ENCODE results near the gene SUN1.

Gene SUN1

DNA sequence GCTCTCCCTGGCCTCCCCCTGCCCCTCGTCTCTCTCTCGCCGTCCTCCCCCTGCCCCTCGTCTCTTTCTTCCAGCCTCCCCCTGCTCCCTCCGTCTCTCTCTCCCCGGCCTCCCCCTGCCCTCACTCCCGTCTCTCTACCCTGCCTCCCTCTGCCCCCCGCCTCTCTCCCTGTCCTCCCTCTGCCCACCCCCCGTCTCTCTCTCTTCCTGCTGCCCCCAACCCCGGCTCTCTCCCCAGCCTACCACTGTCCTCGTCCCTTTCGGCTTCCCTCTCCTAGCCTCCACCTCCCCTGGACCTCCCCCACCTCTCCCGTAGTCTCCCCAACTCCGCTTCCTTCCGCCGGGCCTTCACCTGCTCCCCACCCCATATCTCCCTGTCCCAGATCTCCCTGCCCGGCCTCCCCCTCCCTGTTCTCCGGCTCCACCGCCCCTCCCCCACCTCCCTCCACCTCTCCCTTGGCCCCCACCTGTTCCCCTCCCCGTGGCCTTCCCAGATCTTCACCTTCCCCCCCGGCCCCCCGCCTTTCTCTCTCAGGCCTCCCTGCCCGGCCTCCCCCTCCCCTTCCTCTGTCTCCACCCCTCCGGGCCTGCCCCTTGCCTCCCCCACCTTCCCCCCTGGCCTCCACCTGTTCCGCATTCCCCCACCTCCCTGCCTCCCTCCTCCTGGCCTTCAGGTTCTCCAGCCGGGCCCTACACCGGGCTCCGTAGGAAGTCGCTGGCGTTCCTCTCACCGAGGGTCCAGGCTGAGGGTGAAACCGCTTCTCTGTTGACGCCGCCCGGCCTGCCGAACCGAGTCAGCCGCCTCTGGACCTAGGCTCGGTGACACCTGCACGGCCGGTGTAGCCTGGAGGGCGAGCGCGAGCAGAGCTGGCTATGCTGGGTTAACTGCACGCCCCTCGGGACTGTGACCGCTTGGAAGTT is 45.3 kb downstream of the SUN1 start:
- no peak for DNase-seq (ENCODE audit: low read depth)

DNA sequence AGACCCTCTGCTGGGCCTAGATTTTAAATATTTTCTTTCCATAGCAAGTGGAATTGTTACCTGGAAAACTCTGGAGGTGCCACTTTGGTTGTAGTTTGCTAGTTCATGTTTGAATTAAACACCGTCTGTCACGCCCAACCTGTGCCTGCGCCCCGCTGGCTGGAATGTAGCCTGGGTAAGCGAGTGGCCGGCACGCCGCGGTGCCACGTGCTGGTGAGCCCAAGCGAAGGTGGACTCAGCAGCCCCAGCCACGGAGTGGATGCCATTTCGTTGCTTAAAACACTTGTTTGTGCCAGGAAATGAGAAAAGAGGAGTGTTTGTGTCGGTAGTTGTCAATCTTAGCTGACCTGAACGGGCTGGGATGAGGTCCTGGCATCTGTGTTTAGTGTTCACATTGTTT is 46.8 kb downstream of the SUN1 start:
- DNase-seq (ENCODE audit: low read depth) = no peak

DNA sequence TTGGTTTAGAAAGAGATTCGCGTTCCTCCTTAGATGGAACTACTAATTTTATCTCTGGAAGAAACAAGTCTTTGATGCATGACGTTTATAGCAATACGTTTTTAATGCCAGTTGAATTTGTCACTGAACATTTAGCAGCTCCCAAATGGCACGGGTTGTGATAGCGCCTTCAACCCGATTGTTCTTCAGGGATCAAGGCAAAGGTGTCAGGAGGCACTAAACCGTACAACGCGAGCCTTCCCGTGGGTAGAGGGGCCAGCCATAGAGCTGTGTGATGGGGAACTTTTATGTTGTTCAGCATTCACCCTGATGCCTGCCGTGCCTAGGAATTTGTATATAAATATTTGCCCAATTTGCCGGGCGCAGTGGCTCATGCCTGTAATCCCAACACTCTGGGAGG is 47.4 kb downstream of the SUN1 start:
- DNase-seq (ENCODE audit: low read depth) = no peak

DNA sequence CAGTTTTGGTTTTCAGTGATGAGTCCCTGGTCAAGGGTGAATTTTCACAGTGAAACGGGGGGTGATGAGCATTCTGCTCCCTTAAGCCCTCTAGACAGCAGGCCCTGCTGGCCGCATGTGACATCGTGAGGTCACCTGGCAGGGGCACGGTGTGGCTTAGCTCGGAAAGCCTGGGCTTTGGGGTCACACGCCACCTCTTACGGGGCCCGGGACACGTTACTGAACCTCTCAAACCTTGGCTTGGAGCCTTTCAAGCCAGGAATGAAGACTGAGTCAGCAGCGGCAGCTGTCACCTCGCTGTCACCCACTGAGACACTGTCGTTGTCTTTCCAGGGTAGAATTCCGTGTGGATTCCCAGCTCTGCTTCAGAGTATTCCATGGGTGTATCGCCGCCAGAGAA is 48.2 kb downstream of the SUN1 start:
- DNase-seq (ENCODE audit: low read depth) = no peak

DNA sequence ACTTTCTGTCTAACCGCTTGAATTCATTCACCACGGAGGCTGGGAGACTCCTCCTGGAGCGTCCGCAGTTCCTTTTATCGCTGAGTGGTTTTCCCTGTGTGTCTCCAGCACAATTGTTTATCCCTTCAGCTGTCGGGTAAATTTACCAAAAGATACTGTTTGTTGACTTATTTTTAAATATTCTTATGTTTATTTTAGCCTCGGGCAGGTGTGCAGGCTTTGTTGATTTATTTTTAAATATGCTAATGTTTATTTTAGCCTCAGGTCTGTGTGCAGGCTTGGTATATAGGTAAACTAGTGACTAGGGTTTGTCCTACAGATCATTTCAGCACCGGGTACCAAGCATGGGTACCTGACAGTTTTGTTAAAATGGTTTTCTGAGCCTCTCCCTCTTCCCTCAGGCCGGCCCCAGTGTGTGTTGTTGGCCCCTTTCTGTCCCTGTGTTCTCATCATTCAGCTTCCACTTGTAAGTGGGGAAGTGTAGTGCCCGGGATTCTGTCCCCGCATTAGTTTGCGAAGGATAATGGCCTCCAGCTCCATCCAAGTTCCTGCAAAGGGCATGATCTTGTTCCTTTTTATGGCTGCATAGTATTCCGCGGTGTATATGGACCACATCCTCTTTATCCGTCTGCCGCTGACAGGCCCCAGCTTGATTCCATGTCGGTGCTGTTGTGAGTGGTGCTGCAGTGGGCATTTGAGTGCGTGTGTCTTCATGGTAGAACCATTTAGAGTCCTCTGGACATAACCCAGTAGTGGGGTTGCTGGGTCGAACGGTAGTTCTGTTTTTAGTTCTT is 49.4 kb downstream of the SUN1 start:
- no peak for DNase-seq (ENCODE audit: low read depth)

DNA sequence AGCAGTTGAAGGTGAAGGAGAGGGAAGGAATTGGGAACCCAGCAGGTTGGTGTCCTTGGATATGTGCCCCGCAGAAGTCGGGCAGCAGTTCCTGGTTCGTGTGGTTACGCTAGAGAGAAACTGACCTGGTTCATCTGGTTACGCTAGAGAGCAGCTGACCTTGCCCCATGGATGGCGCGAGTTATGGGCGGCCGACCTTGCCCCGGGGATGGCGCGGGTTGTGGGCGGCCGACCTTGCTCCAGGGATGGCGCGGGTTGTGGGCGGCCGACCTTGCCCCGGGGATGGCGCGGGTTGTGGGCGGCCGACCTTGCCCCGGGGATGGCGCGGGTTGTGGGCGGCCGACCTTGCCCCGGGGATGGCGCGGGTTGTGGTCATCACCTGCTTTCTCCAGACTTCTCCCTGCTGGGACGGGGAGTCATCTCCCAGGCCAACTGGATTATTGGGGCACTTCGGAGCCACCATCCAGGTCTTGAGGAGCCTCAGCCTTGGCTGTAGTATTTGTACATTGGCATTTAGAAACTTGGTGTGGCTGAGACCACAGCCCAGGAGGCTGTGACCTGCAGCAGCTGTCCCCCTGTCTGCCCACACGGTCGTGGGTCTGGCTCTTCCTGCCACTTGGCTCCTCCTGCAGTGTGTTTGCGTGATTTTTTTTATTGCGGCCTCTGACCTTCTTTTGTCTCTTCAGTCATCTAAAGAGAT is 50.2 kb downstream of the SUN1 start:
- no peak for DNase-seq (ENCODE audit: low read depth)

DNA sequence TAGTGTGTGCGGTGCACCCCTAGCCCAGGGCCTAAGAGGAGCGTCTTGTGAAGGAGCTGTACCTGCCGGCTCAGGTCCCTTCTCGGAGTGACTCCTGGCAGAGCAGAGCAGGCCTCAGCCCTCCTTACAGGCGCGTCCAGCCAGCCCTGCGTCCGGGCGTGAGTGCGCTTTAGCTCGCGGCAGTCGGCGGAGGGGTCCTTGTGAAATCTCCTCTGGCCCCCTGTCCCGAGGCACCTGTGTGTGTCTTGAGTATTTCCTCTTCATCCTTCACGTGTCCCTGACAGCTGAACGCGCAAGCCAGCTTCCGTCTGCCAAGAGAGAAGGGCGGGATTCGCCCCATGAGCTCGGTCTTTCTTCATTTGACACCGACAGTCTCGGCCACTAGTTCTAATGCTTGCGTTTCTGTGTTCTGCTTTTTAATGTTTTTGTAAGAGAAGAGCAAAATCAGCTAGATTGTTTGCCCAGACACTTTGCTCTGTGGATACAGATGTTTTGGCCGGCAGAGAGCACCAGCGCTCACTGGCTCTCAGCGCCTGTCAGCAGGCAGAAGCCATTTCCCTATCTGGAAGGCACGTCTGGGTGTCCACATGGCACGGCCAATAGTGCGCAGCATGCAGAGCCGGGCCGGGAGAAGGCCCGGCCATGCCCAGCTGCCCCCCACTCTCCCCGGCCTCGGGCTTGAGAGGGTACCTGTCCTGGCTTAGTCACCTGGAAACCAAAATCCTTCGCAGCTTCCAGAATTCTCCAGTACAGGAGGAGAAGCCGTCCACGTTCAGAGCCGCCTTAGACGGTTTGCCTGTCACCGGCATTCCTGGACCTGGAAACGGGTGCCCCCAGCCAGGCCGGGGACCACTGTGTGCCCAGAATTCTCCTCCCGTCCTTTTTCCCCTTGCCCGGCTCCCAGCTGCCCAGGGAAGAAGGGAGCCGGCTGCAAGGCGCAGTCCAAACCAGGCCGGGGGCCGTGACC is 51.1 kb downstream of the SUN1 start:
- no peak for DNase-seq (ENCODE audit: low read depth)

DNA sequence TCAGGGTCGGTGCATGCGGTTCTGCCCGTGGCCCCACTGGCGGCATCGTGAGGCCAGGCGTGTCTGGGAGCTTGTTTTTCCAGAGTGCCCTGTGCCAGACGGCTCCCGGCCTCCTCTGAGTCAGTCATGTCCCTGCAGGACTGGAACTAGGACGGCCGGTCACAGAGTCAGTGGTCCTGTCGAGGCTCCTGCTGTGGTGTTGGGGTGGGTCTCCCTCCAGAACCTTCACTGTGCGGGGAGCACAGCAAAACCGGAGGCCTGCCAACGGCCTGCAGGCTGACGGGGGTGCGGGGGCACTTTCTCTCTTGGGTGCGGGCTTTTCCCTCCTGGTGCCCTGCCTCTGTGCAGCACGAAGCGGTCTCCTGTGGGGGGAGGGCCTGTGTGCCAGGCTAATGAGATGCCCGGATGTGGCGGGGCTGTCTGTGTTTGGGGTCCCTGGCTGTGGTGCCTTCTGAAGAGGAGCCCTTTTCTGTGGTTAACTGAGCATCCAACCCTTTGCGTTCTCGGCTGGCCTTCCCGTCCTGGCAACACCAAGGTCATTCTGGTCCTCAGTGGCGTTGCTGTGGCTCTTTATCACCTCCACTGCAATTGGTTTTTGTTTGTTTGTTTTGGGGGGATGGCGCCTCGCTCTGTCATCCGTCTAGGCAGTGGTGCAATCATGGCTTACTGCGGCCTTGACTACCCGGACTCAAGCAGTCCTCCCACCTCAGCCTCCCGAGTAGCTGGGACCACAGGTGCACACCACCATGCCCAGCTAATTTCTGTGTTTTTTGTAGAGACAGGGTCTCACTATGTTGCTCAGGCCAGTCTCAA is 52.1 kb downstream of the SUN1 start:
- DNase-seq (ENCODE audit: low read depth) = no peak

DNA sequence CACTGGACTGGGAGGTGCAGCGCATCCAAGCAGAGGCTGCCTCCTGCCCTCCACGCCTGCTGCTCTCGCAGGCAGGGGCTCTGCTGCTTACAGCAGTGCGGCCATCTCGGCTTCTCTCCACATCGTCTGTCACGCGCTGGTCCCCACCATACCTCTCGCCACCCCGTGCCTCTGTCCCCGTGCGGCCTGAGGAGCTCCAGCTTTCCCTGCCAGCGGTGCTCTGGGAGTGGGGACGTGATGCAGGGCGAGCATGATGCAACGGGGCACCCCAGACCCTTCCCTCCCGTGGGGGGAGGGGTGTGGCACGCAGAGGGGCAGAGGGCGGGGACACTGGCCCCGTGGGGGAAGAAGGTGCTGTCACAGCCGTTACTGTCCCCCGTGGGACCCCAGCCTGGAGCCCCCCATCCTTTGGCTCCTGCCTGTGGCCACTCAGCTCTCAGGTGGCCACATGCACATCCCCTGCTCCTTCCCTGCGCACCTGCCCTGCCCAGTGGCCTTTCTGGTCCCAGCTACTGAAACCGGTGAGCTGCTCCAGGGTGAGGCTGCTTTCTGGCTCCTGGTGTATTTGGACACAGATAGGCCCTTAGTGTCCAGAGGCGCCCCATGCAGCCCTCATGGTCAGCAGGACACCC is 53.1 kb downstream of the SUN1 start:
- DNase-seq (ENCODE audit: low read depth) = no peak

DNA sequence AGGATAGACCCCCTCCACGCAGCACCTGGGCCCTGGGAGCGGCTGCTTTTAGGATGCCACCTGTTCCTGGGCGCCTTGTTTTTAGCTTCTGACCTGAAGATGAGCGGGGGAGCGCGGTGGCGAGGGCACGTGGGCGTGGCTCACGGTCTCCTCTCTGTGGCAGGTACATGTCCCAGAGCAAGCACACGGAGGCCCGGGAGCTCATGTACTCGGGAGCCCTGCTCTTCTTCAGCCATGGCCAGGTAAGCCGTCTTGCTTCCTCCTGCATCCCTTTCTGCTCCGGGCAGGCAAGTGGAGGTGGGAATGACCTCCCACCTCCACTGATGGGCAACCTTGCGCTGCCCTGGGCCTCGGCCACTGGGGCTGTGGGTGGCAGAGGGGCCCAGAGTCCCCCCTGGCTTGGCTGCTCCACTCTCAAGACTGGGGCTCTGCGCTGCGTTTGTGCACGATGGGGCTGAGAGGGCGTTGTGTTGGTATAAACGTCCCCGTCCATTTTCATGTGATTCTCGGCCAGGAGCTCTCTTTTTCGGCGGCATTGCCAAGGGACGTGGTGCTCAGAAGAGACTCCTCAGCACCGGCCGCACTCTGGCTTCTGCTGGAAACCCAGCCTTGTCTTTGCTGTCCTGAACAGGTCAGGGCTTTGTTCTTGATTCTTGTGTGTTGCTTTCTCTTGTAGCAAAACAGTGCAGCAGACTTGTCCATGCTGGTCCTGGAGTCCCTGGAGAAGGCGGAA is 53.8 kb downstream of the SUN1 start:
- DNase-seq (ENCODE audit: low read depth) = no peak

DNA sequence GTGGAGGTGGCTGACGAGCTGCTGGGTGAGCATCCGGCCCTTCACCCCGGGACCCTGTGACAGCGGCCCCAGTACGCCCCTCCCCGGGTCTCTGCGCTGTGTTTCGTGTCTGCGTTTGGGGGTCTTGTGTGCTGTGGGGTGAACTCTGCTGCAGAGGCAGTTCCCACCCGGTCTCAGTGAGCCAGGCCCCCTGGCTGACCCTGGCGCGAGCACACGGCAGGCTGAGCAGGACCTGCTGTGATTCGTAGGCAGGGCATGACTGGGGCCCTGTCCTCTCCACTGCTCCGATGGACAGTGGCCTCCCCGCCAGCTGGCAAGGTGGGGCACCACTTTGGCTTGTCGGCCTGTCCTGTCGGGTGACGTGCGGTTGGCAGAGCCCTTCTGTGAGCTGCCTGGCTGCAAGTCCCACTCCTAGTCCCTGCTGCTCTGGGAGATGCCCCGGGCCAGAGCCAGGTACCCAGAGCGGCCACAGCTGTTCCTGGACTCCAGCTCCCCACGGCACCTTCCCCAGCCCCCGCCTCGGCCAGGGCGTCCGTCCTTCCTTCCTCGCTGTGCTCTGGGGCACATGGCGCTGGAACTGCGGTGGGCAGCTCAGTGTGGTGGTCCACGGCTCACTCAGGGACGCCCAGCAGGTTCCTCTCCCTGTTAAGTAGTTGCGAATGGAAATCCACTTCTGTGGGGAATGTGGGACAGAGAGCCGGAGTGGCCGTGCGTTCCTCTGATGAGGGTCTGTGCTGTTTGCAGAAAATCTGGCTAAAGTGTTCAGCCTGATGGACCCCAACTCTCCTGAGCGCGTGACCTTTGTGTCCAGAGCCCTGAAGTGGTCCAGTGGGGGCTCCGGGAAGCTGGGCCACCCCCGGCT is 54.6 kb downstream of the SUN1 start:
- no peak for DNase-seq (ENCODE audit: low read depth)

DNA sequence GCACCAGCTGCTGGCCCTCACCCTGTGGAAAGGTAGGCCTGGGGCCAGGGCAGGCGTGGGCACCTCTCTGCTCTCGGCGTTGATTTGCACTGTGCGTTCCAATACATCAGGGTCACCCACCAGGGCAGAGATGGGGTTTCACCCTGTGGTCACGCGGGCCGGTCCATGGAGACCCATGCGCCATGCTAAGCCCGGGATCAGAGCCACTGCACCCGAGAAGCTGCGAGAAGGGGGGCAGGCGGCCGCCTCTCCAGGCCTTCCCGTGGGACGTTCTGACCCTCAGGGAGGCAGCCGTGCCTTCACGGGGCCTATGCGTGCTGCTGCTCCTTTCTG is 55.2 kb downstream of the SUN1 start:
- no peak for DNase-seq (ENCODE audit: low read depth)

DNA sequence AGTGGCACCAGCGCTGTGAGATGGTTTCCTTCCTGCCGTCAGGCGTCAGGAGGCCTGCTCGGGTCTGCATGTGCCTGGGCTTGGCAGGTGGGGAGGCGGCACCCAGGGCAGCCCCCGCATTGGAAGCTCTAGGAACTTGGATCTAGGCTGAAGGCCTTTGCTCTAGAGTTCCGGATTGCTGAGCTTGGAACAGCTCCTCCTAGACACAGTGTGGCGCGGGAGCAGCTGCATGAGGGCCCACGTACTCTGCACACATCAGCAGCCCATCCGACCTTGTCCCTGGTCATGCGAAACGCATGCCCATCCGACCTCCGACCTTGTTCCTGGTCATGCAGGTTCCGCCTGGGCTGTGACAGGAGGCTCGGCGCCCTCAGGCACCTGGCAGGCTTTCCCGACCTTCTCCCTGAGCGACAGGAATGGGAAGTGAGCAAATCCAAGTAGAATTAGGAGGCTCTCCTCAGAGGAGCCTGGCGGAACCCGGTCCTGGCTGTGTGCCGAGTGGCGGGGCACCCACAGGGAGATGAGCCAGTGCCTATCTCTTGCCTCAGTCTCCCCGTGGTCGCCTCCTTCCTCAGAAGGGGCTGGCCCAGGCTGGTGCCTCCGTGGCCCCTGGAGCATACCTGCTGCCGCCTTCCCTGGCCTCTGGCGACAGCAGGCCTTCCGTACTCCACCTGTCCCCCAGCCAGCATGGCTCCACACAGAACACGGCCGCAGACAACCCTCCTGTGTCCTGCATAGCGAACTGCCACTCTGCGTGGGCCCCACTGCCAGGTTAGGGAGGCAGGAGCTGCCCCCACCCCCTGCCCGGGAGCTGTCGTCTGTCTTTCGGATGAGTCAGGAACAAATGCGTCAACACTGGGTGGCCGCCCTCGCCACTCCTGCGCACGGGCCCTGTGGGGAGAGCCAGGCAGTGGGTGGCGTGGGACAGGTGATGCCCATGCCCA is 56.1 kb downstream of the SUN1 start:
- no peak for DNase-seq (ENCODE audit: low read depth)

DNA sequence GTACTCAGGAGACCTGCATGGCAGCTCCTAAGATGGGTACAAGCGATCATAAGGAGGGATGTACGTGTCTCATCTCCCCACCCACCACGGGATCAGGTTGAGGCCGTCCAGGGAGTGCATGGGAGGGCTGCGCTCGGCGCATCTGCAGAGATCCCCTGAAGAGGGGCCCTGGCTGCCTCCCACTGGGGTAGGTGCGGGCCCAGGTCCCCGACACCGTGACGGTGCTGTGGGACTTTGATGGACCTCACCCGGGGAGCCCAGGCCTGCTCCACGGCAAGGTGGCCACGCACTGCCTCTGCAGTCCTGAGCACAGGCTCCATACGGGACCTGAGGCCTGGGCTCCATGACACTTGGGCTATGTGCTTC is 56.7 kb downstream of the SUN1 start:
- no peak for DNase-seq (ENCODE audit: low read depth)

DNA sequence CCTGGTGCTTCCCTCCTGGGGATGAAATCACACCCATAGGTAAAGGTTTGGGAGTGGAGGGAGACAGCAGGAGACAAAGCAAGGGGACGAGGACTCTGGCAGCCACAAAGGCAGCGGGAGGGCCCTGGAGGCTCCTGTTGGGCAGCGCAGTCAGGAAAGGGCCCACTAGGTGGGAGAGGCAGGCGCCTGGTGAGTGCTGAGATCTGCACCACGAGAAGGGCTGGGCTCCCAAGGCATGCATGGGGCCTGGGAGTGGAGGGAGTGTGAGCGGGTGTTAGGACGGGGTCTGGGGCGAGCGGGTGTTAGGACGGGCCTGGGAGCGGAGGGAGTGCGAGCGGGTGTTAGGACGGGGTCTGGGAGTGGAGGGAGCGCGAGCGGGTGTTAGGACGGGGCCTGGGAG is 57.1 kb downstream of the SUN1 start:
- no peak for DNase-seq (ENCODE audit: low read depth)

DNA sequence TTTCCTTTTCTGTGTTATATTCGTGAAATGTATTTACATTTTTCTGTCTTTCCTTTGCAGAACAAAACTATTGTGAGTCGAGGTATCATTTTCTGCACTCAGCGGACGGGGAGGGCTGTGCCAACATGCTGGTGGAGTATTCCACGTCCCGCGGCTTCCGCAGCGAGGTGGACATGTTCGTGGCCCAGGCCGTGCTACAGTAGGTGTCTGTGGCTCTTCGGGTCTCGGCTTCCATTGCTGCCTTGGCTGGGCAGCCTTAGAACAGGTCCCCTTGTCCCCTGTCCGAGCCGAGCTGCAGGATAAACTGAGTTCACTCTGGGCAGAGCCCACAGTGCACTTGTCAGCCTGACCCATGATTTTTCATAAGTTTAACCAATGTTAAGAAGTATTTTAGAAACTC is 58.6 kb downstream of the SUN1 start:
- DNase-seq (ENCODE audit: low read depth) = no peak

DNA sequence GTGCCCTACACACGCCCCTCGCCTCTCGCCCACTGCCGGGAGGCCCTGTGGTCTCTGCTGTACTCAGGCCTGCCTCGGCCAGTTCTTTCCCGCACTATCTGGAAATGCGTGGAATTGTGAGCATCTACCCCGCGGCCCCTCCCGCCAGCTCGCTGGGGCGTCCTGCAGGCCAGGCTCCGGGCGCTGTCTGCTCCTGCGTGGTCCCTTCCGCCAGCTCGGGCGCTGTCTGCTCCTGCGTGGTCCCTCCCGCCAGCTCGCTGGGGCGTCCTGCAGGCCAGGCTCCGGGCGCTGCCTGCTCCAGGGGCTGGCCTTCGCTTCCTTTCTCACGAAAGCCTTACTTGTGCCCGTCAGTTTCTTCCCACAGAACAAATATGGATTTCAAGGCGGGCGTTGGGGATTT is 59.0 kb downstream of the SUN1 start:
- DNase-seq (ENCODE audit: low read depth) = no peak

DNA sequence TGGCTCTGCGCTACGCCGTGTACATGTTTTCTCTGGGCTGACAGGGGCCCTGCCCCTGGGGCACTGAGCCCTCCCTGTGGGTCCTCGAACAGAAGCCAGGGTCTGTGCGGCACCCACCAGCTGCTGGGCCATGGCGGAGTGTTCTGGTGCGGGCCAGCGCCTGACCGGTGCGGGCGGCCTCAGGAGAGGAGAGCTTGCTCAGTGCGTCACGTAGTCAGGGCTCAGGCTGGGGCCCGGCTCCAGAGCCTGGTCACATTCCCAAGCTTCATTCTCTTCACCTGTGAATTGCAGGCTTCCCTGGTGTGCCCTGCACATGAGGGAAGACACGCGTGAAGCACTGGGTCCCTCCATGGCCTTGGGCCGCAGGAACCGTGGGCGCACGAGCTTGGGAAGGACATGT is 59.5 kb downstream of the SUN1 start:
- no peak for DNase-seq (ENCODE audit: low read depth)
